Measurements from ENCODE around the gene CHIT1.

GRCh38 chr1:203210350-203210749 is 19.1 kb downstream of the CHIT1 start:
- no peak for TF ChIP-seq CTCF (conservative IDR thresholded peaks at IDR 0.05)
- no peak for TF ChIP-seq ZFX (IDR thresholded peaks at IDR 0.05)

Data from C4-2B (cell line).